GM19239 (cell line): Measurements from ENCODE around the gene ZCCHC4.

Experiments
- DNase-seq: peaks from one replicate; pipeline ENCODE4 v3.0.0; 2011; ENCODE audit warnings: low spot score; ENCODE audit not compliant: insufficient read length
- FAIRE-seq: peaks from 2 replicates; lab custom pipeline; 2011; peaks lifted over from hg19 to GRCh38; lab: Jason Lieb, UNC

The ZCCHC4 gene

DNA sequence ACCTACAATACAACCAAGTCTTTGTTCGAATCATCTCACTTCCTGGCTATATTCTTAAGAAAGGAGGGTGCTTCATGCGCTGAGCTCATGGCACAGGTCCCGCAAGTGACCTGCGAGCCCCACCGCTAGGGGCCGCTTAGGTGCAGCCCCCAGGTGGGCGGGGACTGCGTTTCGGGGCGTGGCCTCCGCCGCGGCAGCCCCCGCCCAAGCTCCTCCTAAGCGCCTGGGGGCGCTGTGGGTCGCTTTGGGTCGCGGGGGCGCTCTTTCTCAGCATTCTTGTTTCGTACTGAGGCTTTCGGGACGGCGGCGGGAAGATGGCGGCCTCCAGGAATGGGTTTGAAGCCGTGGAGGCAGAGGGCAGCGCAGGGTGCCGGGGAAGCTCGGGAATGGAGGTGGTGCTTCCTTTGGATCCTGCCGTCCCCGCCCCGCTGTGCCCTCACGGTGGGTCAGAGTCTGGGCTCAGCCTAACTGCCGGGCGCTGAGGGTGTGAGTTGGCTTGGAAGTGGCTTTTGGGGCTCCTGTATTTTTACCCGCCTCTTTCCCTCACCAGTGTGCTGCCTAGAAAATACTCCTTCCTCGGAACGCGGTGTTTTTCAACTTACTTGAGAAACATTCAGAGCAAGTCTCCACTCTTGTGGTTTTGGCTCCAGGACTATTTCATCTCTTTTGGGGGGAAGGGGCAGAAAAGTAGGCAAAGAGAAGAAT lies at the start of gene ZCCHC4:
TSS of gene ZCCHC4 (plus strand) at position 279 of the 705 bp plus-strand sequence. CDS start at position 315, 36 bp downstream.
- peak; percentile 82 for FAIRE-seq
- DNase-seq: peak; percentile 57

GRCh38 chr4:25271866-25272265 lies 40.7 kb upstream of the ZCCHC4 start:
- no peak for FAIRE-seq

GRCh38 chr4:25280210-25280609 lies 32.4 kb upstream of the ZCCHC4 start:
- FAIRE-seq (no peak), DNase-seq (no peak)

More at GRCh38 chr4:25271866-25272265, 40.7 kb upstream of the ZCCHC4 start:
- no peak for DNase-seq

GRCh38 chr4:25283948-25284347 lies 28.6 kb upstream of the ZCCHC4 start:
- no peak for FAIRE-seq
- DNase-seq: no peak

- no peak for DNase-seq
- no peak for FAIRE-seq
These were observed 28.1 kb upstream of the ZCCHC4 start for GRCh38 chr4:25284466-25284865.

DNA sequence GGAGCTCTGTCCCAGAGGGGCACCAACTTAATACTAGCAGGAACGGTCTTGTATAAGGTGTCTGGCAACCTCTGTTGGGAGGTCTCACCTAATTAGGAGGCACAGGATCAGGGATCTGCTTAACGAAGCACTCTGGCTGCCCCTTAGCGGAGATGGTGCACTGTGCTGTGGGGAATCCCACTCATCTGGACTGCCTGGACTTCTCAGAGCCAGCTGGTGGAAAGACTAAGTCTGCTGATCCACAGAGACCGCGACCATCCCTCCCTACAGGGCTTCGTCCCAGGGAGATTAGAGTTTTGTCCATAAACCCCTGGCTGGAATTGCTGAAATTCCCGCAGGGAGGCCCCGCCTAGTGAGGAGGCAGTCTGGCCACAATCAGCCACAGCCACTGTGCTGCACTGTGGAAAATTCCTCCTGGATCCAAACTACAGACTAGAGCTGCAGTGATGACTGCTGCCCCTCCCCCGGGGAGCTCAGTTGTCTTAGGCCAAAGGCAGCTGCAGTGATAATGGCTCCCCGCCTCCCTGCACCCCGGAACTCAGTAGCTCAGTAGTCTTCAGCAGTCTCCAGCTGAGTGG lies 22.0 kb upstream of the ZCCHC4 start:
- peak; percentile 37 for FAIRE-seq
- DNase-seq: no peak

GRCh38 chr4:25291158-25291733 lies 21.3 kb upstream of the ZCCHC4 start:
- DNase-seq: no peak
- no peak for FAIRE-seq

DNA sequence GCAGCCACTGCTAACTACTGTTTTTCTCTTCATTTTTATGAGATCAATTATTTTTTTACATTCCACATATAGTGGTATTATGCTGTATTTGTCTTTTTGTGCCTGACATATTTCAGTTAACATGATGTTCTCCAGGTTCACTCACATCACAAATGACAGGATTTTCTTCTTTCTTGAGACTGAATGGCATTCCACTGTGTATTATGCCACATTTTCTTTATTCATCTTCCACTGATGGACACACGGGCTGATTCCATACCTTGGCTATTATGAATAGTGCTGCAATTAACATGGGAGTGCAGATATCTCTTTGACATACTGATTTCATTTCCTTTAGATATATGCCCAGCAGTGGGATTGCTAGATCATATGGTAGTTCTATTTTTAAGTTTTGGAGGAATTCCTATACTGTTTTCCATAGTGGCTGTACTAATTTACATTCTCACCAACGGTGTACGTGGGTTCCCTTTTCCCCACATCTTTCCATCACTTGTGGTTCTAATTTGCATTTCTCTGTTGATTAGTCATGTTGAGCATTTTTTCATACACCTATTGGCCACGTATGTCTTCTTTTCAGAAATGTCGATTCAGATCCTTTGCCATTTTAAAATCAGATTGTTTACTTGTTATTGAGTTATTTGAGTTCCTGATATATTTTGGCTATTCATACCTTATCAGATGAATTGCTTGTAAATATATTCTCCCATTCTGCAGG lies 14.9 kb upstream of the ZCCHC4 start:
- no peak for FAIRE-seq
- no peak for DNase-seq

DNA sequence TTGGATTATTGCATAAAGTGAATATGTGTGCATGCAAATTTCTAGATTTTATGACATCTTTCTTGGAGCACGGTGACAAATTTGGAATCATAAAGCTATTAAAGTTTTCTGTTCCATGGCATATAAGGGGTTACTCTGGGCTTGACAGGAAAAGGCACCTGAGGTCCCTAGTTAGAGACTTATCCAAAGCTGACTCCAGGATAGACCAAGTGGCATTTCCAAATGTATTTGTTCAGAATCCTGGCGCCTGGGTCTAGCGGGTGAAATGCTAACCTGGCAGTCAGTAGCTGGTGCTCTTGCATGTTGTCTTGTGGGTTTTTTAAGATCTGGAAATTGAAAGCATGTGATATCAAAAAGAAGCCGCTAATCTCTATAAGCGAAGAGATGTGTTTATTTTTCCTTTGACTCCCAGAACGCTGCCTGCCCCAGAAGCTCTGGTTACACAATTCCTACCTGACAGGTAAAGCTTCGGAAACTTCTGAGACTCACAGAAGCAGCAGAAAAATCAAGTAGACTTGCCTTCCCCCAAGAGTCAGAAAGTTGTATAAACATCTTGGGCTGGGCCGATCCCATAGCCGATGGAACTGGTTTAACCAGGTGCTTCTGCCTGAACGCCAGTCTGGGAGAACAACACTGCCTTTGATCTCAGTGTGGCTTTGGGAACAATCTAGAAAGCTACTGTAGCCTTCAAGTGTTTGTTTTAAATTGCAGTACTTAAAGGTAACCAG lies 12.9 kb upstream of the ZCCHC4 start:
- no peak for DNase-seq
- no peak for FAIRE-seq

DNA sequence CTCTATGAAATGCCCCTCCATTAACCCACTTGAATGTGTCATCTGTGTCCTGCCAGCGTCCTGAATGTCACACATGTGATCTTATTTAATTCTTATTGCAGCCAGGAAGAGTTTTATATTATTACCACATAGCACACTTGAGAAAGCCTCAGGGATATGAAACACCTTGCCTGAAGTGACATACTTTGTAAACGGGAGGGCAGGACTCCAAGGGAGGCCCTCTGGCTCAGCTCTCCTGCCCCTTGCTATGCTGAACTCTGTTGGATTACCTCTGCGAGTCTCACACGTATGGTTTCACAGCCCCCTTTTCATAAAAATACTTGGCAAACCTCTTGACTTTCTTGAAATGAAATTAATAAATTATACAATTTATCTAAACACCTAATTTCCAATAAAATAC lies 11.1 kb upstream of the ZCCHC4 start:
- FAIRE-seq (no peak), DNase-seq (no peak)

- DNase-seq: no peak
These were observed 9.9 kb upstream of the ZCCHC4 start for GRCh38 chr4:25302626-25303025.

DNA sequence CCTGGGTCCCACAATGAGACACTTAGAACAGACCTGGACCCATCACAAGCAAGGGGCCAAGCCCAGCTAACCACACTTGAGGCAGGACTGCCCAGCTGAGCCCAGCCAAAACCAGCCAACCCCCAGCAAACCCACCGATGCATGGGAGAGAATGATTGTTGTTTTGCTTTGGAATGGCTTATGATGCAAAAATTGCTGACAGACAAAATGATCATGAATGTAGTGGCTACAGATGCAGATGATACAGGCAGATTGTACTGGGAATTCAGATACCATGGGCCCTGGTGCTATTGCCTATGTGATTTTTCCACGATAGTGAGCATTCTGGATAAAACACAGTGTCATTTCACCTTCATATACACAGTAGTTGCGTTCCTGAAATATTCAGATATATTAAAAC lies 9.0 kb upstream of the ZCCHC4 start:
- FAIRE-seq (no peak), DNase-seq (no peak)

More at GRCh38 chr4:25302626-25303025, 9.9 kb upstream of the ZCCHC4 start:
- FAIRE-seq: no peak

DNA sequence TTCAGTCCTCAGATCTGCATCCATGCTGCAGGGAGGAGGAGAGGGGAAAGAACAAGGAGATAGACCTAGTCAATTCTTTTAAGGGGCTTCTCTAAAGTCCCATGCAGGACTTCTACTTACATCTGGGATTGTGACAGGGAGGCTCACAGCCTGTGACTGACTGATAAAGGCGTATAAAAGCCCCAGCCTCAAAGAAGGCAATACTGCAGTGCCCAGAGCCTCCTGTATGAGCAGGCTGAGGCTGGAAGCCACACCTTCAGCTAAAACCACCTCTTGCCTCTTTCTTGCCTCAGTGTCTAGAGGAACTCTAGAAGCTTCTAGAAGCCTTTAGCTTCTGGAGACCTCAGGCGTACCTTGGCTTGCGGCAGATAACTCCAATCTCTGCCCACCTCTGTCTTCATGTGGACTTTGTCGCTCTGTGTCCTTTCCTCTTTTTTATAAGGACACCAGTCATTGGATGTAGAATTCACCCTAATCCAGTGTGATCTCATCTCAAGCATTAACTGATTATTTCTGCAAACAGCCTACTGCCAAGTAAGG lies 6.0 kb upstream of the ZCCHC4 start:
- no peak for FAIRE-seq
- DNase-seq: no peak

DNA sequence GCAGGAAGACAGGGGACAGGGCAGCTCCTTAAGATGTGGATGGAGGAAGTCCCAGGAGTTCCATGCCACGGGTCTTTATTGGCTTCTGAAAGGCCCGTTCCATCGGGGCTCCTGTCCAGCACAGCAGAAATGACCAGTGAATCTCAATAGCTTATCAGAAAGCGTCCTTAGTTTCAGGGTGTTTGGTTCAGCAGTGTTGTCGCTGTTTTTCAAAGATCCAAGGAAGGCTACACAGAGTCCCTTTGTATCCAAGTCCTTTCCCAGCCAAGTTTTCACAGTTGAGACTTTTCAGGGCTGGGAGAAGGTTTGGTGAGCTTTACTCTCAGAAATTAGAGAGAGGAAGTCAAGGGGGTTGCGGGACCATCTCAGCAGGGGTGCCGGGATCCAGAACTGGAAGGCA lies 5.0 kb upstream of the ZCCHC4 start:
- FAIRE-seq (no peak), DNase-seq (no peak)

- no peak for FAIRE-seq
- DNase-seq: no peak
These were observed 4.3 kb upstream of the ZCCHC4 start for GRCh38 chr4:25308306-25308705.

- FAIRE-seq (no peak), DNase-seq (no peak)
These were observed 3.8 kb upstream of the ZCCHC4 start for GRCh38 chr4:25308761-25309160.

DNA sequence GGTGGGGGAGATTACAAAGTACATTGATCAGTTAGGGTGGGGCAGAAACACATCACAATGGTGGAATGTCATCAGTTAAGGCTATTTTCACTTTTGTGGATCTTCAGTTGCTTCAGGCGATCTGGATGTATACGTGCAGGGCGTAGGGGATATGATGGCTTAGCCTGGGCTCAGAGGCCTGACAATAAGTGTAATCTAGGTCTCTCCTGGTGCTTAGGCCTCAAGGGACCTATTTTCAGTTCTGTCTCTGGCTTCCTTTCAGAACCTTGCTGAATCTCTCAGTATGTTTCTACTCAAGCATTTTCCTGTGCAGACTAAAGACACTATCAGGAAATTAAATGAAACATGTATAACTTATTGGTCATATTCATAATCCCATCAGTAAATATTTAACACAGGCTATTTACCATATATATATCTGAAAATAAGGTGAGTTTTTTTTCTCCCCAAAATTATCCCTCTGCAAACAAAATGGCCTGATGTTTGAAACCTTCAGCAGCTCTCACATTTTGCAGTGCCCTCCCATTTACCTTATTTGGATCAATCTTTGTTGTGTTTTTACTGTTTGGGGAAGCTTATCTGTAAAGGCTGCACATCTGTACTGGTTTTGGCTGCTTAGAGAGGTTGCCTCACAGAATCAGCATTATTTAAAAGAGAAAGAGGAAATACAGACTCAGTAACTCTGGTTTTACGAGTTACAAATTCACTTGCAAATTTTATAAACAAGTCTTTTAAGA lies 2.3 kb upstream of the ZCCHC4 start:
- FAIRE-seq (peak; percentile 88), DNase-seq (peak; percentile 17)

- DNase-seq (no peak), FAIRE-seq (no peak)
These were observed 1.8 kb upstream of the ZCCHC4 start for GRCh38 chr4:25310803-25311166.

- DNase-seq: no peak
- FAIRE-seq: peak; percentile 53
These were observed 774 bp downstream of the ZCCHC4 start for GRCh38 chr4:25313201-25313895.
